ENCODE measurements around the gene PGBD5.
A peak's percentile ranks its signal among the peaks of the same experiment; 100 is the strongest.
"Not testable (repeated sequence)": the region's sequence is repeated elsewhere in the genome, so short reads cannot be mapped to it uniquely, and the experiment has no call there.

Gene PGBD5, protein sequence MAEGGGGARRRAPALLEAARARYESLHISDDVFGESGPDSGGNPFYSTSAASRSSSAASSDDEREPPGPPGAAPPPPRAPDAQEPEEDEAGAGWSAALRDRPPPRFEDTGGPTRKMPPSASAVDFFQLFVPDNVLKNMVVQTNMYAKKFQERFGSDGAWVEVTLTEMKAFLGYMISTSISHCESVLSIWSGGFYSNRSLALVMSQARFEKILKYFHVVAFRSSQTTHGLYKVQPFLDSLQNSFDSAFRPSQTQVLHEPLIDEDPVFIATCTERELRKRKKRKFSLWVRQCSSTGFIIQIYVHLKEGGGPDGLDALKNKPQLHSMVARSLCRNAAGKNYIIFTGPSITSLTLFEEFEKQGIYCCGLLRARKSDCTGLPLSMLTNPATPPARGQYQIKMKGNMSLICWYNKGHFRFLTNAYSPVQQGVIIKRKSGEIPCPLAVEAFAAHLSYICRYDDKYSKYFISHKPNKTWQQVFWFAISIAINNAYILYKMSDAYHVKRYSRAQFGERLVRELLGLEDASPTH

DNA sequence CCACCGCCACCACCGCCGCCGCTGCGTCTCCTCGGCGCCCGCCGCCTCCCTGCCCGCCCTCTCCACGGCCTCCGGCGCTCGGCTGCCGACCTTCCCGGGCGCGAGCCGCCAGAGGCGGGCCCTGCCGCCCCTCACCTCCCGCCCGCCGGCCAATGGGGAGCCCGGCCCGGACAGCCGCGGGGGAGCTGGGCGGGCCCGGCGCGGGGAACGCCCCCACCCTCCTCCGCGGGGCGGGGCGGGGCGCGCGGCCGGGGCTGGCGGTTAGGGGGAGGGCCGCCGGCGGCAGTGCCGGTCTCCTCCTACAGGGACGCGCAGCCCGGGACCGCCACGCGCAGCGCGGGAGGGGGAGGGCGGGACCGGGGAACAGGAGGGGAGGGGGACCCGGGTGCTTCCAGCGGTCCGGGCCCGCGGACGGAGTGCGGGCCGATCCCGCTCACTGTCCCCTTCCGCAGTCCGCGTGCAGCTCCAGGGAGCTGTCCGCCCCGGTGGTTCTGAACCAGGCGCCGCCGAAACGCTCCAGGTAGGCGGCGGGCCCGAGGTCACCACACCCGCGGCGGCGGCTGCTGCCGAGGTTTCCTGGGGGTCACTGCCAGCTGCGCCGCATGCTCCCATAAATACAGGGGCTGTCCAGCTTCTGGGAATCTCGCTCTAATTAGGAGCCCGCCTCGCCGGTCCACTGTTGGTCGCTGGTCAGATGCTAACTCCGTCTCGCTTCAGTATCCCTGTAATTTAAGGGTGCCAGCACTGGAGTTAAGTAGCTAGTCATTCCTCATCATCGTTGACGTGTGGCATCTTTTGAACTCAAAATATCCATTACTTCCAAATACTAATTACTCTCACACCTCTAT is at the start of gene PGBD5:
TSS of gene PGBD5 (minus strand) at position 87 of the 848 bp plus-strand sequence. CDS start 404 bp downstream, outside the sequence.
- peak in 54 of 56 donors; percentile 35 to 97 (median 78) for DNase-seq

DNA sequence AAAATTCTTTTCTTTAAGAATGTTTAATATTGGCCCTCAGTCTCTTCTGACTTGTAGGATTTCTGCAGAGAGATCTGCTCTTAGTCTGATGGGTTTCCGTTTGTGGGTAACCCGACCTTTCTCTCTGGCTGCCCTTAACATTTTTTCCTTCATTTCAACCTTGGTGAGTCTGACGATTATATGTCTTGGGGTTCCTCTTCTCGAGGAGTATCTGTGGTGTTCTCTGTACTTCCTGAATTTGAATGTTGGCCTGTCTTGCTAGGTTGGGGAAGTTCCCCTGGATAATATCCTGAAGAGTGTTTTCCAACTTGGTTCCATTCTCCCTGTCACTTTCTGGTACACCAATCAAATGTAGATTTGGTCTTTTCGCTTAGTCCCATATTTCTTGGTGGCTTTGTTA is 48.8 kb upstream of the PGBD5 start:
- not testable (repeated sequence) for DNase-seq

DNA sequence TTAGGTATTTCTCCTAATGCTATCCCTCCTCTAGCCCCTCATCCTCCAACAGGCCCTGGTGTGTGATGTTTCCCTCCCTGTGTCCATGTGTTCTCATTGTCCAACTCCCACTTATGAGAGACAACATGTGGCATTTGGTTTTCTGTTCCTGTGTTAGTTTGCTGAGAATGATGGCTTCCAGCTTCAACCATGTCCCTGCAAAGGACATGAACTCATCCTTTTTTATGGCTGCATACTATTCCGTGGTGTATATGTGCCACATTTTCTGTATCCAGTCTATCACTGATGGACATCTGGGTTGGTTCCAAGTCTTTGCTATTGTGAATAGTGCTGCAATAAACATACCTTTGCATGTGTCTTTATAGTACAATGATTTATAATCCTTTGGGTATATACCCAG is 44.6 kb upstream of the PGBD5 start:
- DNase-seq, result not testable (repeated sequence)

DNA sequence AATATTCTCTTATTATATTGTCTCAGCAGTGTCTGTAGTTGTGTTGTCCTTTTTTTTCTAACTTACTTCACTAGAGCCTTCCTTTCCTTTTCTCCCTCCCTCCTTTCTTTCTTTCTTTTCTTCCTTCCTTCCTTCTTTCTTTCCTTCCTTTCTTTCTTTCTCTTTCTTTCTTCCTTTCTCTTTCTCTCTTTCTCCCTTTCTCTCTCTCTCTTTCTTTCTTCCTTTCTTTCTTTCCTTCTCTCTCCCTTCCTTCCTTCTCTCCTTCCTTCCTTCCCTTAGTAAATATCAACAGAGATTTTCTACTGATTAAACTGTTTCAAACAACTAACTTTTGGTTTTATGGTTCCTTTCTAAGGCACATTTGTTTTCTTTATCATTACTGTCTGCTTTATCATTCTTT is 43.1 kb upstream of the PGBD5 start:
- no peak for DNase-seq

DNA sequence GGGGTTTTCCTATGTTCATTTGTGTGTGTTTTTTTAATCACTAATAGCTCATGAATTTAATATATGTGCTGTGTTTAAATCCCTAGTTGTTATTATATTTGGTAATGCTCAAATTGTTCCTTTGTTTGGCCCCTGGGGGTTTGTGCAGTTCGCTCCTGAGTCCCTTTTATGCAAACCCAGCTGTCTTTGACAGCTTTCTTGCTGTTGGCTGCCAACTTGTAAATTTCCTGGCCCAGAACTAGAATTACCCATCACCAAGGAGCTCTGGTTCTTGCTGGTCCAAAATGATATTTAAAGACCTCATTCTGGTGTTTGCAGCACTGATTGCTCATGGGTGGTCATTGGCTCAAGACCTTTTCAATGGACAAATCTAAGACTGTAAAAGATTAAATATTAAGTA is 39.6 kb upstream of the PGBD5 start:
- DNase-seq, result no peak

DNA sequence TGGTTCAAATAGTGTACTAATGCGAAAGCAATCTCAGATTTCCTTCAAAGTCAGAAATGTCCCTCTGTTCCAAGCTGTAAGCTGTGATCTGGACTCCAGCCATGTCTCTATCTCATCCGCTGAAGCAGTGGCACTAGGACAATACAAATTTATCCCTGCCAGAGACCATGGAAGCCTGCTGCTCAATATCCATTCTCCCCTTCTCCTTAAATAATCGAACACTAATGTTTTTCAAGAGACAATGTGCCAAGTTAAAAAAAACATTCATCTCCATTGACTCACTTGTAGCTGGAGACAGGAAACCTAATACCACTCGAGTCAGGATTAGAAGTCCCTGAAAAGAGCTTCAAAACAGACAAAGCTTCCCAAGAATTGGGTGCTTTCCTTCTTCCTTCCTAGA is 38.5 kb upstream of the PGBD5 start:
- peak in 1 of 56 donors; percentile 3 for DNase-seq

DNA sequence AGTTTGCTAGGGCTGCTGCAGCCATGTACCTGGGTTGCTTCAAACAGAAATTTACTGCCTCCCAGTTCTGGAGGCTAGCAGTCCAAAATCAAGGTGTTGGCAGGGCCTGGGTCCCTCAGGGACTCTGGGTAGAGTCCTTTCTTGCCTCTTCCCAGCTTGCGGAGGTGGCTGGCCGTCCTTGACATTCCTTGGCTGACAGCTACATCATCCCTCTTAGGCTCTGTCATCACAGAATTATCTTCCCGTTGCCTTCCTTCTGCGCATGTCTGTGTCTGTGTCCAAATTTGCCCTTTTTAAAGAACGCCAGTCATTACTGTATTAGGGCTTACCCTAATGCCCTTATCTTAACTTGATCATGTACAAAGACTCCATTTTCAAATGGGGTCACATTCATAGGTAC is 37.6 kb upstream of the PGBD5 start:
- DNase-seq, result no peak

DNA sequence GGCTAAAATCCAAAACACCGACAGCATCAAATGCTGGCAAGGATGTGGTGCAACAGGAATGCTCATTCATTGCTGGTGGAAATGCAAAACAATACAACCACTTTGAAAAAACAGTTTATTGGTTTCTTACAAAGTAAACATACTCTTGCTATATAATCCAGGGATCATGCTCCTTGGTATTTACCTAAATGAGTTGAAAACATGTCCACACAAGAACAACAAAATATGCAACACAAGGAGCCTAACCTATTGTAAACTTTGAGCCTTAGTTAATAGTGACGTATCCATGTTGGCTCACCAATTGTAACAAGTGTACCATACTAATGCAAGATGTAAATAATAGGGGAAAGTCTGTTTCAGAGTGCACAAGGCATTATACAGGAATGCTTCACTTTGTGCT is 37.2 kb upstream of the PGBD5 start:
- DNase-seq, result no peak

DNA sequence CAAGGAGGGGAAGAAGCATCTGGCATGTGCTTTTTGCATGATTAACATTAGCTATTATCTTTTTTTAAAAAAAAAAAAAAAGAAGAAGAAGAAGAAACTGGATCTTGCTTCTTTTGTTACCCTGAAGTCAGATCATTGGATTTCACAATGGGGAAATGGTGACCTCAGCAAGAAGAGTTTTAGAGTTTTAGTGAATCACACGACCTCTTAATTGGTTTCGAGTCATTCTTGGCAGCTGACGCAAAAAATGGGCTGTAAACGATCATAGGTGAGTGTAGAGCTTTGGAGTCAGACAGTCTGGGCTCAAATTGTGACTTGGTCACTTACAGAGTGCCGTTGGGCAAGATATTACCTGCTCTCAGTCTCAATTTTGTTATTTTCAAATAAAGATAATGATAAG is 33.3 kb upstream of the PGBD5 start:
- DNase-seq, result no peak

DNA sequence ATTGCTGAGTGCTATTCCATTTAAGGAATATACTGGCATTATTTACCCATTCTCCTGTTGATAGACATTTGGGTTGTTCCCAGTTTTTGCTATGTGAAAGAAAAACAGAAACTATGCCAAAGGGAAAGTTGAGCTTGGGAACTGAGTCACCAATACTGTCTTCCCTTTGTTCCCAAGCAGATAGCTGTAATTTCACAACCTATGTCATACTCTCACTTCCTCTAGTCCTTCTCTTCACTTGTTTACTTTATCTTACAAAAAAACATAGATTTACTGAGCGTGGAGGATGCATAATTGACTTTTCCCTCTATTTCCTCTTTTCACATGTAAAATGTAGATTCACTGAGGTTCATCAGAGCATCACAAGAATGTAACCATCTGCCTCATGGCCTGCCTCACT is 32.4 kb upstream of the PGBD5 start:
- DNase-seq, result no peak

DNA sequence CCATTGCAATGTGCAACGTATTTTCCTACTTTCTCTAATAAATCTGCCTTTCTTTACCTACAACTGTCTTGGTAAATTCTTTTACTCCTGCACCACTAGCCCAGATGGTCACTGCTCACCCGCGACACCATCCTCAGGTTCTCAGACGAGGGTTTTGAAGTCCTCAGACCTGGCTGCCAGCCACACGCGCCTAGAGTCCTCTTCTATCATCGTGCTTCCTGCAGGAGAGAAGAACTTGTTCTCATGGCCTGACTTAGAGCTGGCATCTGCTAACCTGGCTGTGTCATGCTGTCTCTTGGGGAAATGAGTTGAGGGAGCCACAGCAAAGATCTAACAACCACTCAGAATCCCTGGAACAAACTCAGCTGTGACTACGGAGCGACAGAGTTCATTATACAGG is 30.3 kb upstream of the PGBD5 start:
- DNase-seq, result no peak

DNA sequence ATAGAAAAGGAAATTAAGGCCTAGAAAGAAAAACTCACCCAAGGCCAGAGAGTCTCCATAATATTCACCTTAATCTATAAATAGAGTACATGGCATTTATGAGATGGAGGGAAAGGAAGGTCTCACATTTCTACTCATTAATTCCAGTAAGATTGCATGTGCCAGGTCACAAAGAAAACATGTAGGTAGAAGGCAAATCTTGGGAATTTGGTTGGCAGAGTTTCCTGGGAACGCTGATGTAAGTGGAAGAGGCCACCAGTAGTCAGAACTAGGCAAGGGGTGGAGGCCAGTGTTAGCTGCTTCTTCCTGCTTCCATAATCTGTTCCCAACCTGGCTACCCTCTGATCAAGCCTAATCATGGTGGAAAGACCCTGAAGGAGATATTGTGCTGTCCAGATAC is 29.2 kb upstream of the PGBD5 start:
- no peak for DNase-seq

DNA sequence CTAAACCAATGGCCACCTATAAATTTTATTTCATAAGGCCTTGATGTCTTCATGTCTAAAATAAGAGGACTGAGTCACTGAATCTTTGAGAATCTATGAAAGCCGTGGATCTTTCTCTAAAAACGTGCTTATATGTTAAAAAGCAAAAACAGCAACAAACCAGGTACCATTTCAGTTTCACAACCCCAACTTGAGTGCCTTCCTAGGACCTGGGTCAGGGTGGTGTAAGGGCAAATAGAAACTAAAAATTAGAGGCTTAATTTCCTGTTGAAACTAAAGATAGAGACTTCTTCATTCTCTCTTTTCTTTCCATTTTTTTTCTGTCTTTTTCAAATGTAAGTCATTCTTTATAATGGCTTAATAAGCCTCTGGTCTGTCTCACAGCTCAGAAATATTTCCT is 27.2 kb upstream of the PGBD5 start:
- no peak for DNase-seq

DNA sequence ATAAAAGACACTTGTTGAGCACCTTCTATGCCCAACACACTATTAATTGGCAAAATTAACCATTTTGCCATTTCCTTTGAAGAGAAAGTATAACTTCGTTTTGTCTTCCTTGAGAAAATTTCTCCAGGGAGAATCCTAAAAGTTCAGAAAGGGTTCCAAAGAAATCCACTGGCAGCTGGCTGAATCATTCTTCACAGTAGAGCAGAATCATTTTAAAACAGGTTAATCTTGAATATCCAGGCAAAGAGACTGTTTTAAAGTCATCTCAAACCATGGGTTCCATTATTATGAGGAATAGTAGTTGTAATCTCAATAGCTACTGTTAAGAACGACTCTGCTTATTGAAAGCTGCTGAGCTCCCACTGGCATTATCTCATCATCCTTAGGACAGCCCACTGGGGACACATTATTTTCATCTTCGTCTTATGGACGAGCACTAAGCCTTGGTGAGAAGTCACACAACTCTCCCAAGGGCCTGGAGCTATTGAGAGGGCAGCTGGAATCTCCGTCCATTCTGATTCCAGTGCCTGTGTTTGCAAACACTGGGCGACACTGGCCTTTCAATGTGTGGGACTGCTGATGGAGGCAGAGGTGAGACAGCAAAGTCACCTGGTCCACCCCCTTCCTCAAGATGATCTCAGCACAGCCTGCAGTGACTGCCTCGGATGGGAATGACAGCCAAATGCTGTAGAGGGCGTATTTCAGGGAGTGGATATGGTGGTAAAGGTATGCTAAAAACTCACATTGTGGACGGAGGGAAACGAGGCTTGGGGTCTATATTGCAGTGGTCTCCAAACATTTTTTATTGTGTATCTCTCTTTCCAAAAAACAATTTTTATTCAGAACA is 15.3 kb upstream of the PGBD5 start:
- DNase-seq, result no peak

DNA sequence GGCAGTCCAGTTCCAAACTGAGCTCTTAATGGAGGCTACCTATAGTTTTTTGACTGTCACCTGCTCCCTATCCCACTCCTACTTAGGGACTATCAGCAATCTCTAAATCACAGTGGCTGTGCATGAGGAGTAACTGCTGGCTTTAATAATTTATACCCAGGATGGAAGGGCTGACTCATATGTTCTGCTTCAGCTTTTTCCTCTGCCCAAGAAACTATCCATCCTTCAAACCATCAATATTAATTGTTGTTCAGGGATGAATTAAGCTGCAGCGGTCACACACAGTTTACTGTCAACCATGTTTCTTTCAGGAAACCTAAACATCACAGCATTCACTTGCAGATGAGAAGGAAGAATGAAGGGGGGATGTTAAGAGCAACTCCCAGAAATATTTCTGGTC is 9.0 kb upstream of the PGBD5 start:
- DNase-seq, result no peak

DNA sequence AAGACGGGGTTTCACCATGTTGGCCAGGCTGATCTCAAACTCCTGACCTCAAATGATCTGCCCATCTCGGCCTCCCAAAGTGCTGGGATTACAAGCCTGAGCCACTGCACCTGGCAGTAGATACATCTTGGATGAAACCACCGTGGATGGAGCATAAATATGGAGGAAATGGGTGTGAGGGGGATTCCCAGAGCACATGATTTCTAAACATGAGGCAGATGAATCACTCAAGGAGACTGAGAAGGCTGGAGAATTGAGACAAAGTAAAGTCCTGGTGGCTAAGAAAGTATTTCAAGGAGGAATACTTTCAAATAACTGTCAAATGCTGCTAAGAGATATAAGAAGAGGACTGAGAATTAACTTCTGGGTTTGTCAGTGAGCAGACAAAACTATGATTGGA is 5.4 kb upstream of the PGBD5 start:
- DNase-seq, result no peak

DNA sequence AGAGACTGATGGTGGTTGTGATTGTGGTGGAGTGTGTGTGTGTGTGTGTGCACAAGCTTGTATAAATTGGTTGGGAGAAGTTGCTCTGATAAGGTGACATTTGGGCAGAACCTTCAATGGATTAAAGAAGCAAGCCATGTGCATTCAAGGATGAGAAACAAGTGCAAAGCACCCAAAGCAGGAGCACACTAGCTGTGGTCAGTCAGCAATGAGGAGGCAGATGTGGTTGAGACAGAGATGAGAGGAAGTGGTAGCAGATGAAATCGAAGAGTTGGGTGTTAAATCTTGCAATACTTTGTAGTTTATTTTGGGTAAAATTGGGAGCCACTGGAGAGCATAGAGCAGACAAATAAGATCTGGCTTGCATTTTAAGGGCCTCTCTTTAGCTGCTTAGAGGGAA is 4.4 kb upstream of the PGBD5 start:
- DNase-seq, result no peak

DNA sequence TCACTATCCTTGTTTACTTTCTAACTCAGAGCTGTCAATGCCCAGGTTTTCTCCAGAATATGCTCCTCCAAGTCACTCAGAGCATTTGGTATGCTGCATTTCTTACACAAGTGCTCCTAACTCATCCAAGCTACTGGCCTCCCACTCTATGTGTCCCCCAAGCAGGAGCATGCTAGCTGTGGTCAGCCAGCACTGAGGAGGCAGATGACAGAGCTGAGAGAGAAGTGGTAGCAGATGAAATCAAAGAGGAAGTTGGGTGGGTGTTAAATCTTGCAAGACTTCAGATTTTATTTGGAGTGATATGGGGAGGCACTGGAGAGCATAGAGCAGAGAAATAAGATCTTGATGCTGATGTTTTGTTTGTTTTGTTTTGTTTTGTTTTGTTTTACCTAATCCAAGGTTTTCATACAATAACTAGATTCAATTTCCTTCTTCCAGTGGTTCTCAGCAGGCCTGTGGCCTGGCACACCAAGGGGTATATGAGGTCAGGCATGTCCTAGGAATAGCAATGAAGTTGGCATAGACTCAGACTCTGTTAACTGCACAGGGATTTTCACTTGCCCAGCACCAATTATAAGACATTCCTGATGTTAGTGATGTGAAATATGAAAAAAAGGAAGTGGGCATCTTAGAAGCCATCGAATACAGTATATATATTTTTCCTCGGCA is 3.1 kb upstream of the PGBD5 start:
- peak in 2 of 56 donors; percentile 8 to 36 for DNase-seq

DNA sequence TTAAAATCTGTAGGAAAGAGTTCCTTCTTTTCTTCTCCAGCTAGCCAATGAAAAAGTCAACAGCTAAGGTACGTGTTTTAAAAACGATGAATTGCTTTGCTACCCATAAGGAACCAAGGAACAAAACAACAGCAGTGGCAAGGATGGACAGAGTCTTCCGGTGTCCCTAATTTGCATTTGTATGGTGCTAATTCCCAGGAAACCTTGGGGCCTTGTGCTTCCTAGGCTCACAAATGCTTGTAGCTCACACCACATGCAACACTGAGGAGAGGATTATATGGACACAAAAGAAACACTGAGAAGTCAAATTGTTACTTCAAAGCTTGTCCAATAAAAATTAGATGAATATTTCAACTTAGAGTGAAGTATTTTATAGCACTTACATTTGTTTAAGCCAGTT is 1.8 kb upstream of the PGBD5 start:
- no peak for DNase-seq

DNA sequence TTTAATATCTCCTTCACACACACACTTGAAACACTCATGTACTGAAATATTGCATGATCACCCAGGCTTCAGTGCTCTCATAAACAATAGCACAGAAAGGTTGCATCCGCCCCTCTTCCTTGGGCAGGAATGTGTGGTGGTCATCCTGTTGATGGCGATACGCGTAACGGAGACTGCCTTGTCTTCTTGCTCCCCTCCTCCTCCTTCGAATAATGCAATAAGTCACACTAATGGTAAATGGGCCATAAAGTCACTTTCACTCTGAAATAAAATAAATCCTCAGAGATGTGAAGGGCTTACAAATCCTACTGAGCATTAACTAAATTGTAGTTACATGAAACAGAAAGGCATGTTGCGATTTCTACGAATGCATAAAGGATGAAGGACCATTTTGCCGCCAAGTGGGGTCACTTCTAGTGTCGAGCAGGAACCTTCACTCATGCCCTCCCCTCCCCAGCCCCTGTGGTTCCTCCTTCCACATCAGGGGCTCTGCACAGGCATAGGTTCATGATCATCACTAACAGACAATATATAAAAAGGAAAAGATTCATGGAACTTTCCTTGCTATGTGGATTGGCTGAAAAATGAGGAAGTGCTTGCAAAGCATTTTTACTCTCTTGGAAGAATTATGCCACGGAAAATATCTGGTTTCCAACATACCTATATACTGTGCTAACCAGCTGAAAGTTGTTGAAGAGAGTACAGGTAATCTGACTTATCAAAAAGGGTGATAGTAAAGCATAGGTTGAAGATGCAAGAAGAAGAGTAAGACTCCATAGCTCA is 1.2 kb upstream of the PGBD5 start:
- DNase-seq, result peak in 1 of 56 donors; percentile 24

Data from nucleus accumbens (tissue), 56 donors.